Loucy (cell line): ENCODE measurements around the gene TMEM131.

Experiments
- H2AFZ ChIP-seq: fragments of 200-600 bp; sonication (generic); 2 replicates; pipeline ENCODE4 v1.6.0; 2016; ENCODE audit warnings: antibody characterized with exemption, mild to moderate bottlenecking, low read length, moderate library complexity
- H3F3A ChIP-seq: fragments of 200-600 bp; 2 replicates; pipeline ENCODE4 v1.6.0; 2016; ENCODE audit warnings: antibody characterized with exemption, low read depth, mild to moderate bottlenecking
- H3K27me3 ChIP-seq: fragments of 200-600 bp; sonication (generic); 2 replicates; pipeline ENCODE4 v1.6.1; 2014; ENCODE audit warnings: low read length, mild to moderate bottlenecking; ENCODE audit not compliant: insufficient read depth, poor library complexity, severe bottlenecking
- H3K36me3 ChIP-seq: fragments of 200-600 bp; sonication (generic); 2 replicates; pipeline ENCODE4 v1.6.1; 2016; ENCODE audit warnings: low read length; ENCODE audit not compliant: insufficient read depth
- H3K4me1 ChIP-seq: fragments of 200-600 bp; sonication (generic); 2 replicates; pipeline ENCODE4 v1.5.1; 2014; ENCODE audit warnings: low read length, mild to moderate bottlenecking; ENCODE audit not compliant: insufficient read depth, poor library complexity, severe bottlenecking
- H3K4me2 ChIP-seq: fragments of 200-600 bp; sonication (generic); 2 replicates; pipeline ENCODE4 v1.6.0; 2014; ENCODE audit warnings: antibody characterized with exemption, low read length, low read depth, mild to moderate bottlenecking; ENCODE audit not compliant: poor library complexity, severe bottlenecking
- H3K4me3 ChIP-seq: fragments of 200-600 bp; sonication (generic); 2 replicates; pipeline ENCODE4 v1.5.1; 2014; ENCODE audit warnings: low read length, mild to moderate bottlenecking, mixed read lengths; ENCODE audit not compliant: poor library complexity, severe bottlenecking
- H3K79me2 ChIP-seq: fragments of 200-600 bp; sonication (generic); 2 replicates; pipeline ENCODE4 v1.6.1; 2014; ENCODE audit warnings: low read length; ENCODE audit not compliant: insufficient read depth
- H3K9ac ChIP-seq: fragments of 200-600 bp; sonication (generic); 2 replicates; pipeline ENCODE4 v1.6.0; 2014; ENCODE audit warnings: mild to moderate bottlenecking, low read depth, low read length, moderate library complexity; ENCODE audit not compliant: poor library complexity, severe bottlenecking
- H3K9me2 ChIP-seq: fragments of 200-600 bp; sonication (generic); replicated peaks from 2 replicates; pipeline ENCODE4 v1.6.1; 2016; ENCODE audit warnings: low read depth, low read length, mixed read lengths
- H3K9me3 ChIP-seq: fragments of 200-600 bp; sonication (generic); 2 replicates; pipeline ENCODE4 v1.6.1; 2014; ENCODE audit warnings: mild to moderate bottlenecking, antibody characterized with exemption, low read length, low read depth; ENCODE audit not compliant: insufficient read depth
- H4K20me1 ChIP-seq: fragments of 200-600 bp; sonication (generic); 2 replicates; pipeline ENCODE4 v1.6.0; 2014; ENCODE audit warnings: antibody characterized with exemption, low read length, mild to moderate bottlenecking; ENCODE audit not compliant: insufficient read depth, poor library complexity, severe bottlenecking
- EZH2phosphoT487 ChIP-seq: fragments of 200-600 bp; IDR thresholded peaks from 2 replicates; pipeline ENCODE4 v1.6.1; 2018; ENCODE audit warnings: antibody characterized with exemption, mild to moderate bottlenecking, moderate library complexity, borderline replicate concordance
- TF ChIP-seq, protein P1 (sequence below): fragments of 200-600 bp; sonication (generic); conservative IDR thresholded peaks from 2 replicates; pipeline ENCODE4 v1.5.1; 2014; ENCODE audit warnings: mild to moderate bottlenecking, antibody characterized with exemption, low read length

The TMEM131 gene

DNA sequence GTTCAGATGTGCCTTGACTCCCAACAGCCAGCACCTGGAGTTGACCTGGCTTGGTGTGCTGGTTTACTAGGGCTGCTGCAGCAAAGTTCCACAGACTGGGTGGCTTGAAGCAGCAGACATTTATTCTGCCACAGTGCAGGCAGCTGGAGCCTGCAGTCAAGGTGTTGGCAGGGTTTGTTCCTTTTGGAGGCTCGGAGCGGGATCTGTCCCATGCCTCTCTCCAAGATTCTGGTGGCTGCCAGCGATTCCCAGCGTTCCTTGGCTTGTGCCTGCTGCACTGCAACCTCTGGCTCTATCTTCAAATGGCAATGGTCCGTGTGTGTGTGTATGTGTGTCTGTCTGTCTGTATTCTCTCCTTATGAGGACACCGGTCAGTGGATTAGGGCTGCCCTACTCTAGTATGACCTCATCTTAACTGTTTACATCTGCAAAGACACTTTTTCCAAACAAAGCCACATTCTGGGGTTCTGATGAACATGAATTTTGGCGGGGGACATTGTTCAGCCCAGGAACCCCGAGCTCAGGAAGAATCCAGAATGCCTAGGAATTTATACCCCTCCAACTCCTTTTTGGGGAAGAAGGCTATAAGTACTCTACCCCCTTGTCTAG lies 44.7 kb upstream of the TMEM131 start:
- H2AFZ ChIP-seq, result no peak overlapping the region
- H3K9me3 ChIP-seq, result peaks cover 4% of the 10 kb centered on the region; the same call in 1 of the 2 replicates
- no peaks in the 10 kb centered on the region for H3K36me3 ChIP-seq
- no peak for TF ChIP-seq EZH2phosphoT487
- TF ChIP-seq, protein P1, sequence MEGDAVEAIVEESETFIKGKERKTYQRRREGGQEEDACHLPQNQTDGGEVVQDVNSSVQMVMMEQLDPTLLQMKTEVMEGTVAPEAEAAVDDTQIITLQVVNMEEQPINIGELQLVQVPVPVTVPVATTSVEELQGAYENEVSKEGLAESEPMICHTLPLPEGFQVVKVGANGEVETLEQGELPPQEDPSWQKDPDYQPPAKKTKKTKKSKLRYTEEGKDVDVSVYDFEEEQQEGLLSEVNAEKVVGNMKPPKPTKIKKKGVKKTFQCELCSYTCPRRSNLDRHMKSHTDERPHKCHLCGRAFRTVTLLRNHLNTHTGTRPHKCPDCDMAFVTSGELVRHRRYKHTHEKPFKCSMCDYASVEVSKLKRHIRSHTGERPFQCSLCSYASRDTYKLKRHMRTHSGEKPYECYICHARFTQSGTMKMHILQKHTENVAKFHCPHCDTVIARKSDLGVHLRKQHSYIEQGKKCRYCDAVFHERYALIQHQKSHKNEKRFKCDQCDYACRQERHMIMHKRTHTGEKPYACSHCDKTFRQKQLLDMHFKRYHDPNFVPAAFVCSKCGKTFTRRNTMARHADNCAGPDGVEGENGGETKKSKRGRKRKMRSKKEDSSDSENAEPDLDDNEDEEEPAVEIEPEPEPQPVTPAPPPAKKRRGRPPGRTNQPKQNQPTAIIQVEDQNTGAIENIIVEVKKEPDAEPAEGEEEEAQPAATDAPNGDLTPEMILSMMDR, result no peak
- H3K79me2 ChIP-seq, result no peaks in the 10 kb centered on the region
- H3K4me1 ChIP-seq, result no peaks in the 10 kb centered on the region
- no peak overlapping the region for H3K4me2 ChIP-seq
- H3K9ac ChIP-seq, result no peak overlapping the region
- H3K9me2 ChIP-seq, result no peaks in the 10 kb centered on the region
- H3F3A ChIP-seq, result no peaks in the 10 kb centered on the region
- no peaks in the 10 kb centered on the region for H3K27me3 ChIP-seq
- no peak overlapping the region for H3K4me3 ChIP-seq
- no peaks in the 10 kb centered on the region for H4K20me1 ChIP-seq

DNA sequence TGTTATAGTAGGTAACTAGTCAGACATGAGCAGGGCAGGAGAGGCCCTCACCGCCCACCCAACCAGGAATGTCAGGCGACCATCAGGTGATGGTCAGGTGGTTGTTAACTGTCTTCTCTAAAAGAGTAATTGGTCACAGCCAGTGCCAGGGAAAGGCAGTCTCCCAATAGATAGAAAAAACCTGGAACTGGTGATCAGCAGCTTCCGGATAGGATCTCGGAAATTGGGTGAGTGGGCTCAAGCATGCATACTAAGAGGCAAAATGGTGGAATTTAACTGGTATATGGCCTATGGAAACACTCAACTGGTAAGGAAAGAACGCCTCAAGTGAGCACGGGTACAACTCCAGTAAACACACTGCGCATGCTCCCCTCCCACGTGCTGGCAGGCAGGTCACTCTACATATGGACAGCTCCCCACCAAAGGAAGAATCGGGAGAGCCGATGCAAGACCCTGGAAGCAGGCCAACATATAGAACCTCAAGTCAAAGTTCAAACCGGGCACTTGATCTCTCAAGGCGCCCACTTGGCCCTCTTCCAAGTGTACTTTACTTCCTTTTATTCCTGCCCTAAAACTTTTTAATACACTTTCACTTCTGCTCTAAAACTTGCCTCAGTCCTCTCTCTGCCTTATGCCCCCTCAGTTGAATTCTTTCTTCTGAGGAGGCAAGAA lies 43.5 kb upstream of the TMEM131 start:
- H3K79me2 ChIP-seq, result no peaks in the 10 kb centered on the region
- H3K4me2 ChIP-seq, result no peak overlapping the region

DNA sequence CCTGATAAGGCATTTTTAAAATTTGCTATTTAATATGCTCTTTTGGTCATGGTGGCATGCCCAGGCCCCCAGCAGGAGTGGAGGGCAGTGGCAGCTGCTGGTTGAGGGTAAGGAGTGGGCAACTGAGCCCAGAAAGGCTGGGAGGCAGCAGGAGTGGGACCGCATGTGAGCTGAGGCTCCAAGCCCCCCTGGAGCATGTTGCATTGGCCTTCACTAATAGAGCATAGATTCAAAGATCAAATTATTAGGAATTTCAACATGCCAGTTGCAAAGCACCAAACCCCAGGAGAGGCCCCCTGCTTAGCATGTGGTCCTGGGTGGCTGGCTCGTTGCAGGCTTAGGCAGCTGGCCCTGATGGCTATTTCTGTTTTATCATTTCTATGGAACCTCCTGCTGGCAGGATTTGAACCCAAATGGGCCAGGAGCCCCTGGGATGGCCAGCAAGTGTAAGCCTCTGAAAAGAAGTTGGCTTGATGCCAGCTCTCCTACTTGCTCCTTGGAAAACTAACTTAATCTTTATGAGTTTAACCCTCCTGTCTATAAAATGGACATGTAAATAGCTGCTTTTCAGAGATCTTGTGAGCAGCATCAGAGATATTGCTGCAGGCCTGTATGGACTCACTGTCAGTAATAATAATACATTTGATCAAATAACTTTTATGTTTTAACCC lies 42.1 kb upstream of the TMEM131 start:
- Histone ChIP-seq H3K4me3 (no peak overlapping the region), H3K79me2 (no peaks in the 10 kb centered on the region), H3K4me1 (no peaks in the 10 kb centered on the region), H3K4me2 (no peak overlapping the region), H4K20me1 (no peaks in the 10 kb centered on the region), H3K27me3 (no peaks in the 10 kb centered on the region), H3K9me2 (no peaks in the 10 kb centered on the region), H3K9ac (no peak overlapping the region), H3F3A (no peaks in the 10 kb centered on the region), H3K36me3 (no peaks in the 10 kb centered on the region), H3K9me3 (no peaks in the 10 kb centered on the region), H2AFZ (no peak overlapping the region)
- TF ChIP-seq, protein P1, result no peak
- no peak for TF ChIP-seq EZH2phosphoT487

More for the DNA sequence above, 43.5 kb upstream of the TMEM131 start:
- Histone ChIP-seq H3K4me1 (no peaks in the 10 kb centered on the region), H3K4me3 (no peak overlapping the region), H3K27me3 (no peaks in the 10 kb centered on the region), H3K9me2 (no peaks in the 10 kb centered on the region), H2AFZ (no peak overlapping the region), H4K20me1 (no peaks in the 10 kb centered on the region), H3F3A (no peaks in the 10 kb centered on the region), H3K9me3 (no peaks in the 10 kb centered on the region), H3K9ac (no peak overlapping the region), H3K36me3 (no peaks in the 10 kb centered on the region)
- TF ChIP-seq, protein P1, result no peak
- TF ChIP-seq EZH2phosphoT487, result no peak
